Retinal pigment epithelial cell (primary cell): ENCODE measurements around the gene VWA3B.
A peak's percentile ranks its signal among the peaks of the same experiment; 100 is the strongest.

Source experiments
- DNase-seq: peaks from one replicate; pipeline ENCODE4 v3.0.0-alpha.2; 2010; ENCODE audit warnings: low read depth
- H3K4me3 ChIP-seq: 2 replicates; pipeline ENCODE4 v1.5.1; 2011; ENCODE audit warnings: mild to moderate bottlenecking, low read length, control low read depth, moderate library complexity
- TF ChIP-seq, protein P1 (sequence below): conservative IDR thresholded peaks from 2 replicates; pipeline ENCODE4 v1.5.1; 2011; ENCODE audit warnings: low read depth, low read length, control low read depth, inconsistent platforms

Gene VWA3B

DNA sequence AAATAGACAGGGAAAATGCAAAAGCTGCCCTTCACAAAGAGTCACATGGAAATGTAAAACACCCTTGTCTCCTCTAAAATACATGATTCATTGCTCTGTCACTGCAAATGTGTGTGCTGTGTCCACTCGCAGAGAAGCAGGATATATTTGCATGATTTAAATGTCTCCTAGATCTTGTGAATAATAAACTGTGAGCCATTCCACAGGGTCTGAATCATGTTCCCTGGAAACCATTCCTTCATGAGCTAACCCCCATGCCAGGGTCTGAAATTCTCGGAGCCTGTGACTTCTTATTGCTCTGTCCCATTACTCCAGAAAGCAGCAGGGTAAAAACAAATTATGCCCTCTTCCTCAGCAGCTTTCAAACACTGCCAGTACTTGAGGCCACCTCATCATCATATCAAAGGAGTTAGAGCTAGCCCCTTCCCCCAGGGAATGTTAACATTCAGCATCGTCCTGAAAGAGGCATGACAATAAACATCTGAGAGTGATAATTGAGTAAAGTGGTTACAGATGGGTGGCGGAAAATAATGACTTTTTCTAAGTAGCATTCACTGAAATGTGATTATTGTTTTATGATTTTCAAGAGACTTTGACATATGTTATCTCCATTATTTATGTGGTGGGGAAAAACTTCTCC is 247.6 kb downstream of the VWA3B start:
- TF ChIP-seq, protein P1, sequence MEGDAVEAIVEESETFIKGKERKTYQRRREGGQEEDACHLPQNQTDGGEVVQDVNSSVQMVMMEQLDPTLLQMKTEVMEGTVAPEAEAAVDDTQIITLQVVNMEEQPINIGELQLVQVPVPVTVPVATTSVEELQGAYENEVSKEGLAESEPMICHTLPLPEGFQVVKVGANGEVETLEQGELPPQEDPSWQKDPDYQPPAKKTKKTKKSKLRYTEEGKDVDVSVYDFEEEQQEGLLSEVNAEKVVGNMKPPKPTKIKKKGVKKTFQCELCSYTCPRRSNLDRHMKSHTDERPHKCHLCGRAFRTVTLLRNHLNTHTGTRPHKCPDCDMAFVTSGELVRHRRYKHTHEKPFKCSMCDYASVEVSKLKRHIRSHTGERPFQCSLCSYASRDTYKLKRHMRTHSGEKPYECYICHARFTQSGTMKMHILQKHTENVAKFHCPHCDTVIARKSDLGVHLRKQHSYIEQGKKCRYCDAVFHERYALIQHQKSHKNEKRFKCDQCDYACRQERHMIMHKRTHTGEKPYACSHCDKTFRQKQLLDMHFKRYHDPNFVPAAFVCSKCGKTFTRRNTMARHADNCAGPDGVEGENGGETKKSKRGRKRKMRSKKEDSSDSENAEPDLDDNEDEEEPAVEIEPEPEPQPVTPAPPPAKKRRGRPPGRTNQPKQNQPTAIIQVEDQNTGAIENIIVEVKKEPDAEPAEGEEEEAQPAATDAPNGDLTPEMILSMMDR = no peak
- DNase-seq = peak; percentile 70
- H3K4me3 ChIP-seq = no peak overlapping the region

DNA sequence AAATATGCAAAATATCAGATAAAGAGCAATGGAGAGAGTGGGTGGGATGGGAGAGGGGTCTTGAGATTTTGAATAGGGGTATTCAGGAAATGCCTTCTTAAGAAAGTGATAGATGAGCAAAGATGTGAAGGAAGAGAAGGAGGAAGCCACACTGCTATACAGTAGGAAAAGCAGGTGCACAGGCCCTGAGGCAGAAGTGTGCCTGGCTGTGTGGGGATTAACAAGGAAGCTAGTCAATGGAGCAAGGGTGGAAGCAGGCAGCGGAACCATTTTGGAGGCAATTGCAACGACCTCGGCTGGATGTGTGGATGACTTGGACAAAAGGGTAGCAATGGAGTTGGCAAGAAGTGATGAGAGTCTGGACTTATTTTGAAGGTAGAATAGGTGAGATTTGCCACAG is 248.3 kb downstream of the VWA3B start:
- no peak for DNase-seq
- TF ChIP-seq, protein P1 = no peak
- no peak overlapping the region for H3K4me3 ChIP-seq

DNA sequence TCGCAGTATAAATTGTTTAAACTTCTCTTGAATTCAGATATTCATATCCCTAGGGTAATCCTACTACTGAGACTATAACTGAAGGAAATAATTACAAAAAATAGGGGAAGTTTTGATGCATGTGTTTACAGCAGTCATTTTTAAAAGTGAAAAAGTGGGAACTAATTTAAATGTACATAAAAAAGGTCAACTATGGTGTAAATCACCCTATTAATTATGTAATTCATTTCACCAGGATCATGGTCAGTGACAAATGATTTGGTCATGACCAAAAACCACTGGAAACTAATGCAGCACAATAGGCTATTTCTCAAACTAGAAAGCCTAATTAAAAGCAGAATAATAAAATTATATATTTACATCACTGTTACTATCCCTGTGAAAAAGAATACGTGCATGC is 254.3 kb downstream of the VWA3B start:
- no peak for DNase-seq
- no peak overlapping the region for H3K4me3 ChIP-seq
- TF ChIP-seq, protein P1 = no peak

DNA sequence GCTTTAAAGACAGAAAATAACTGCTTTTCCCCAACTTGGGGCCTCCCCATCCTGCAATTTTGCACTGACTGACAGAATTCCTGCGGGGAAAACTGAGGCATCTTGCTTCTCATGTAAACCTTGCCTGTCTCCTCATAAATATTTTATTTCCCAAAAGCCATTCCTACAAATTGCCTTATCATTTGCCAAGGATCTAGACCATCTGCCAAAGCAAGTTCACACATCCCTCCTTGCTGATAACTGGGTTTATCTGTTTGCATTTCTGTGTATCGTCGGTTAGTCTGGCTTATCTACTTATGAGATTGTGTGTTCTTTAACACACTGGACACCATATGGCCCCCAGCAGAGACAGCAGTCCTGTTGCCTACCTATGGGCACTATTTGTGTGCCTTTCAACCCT is 256.3 kb downstream of the VWA3B start:
- no peak overlapping the region for H3K4me3 ChIP-seq
- no peak for DNase-seq
- TF ChIP-seq, protein P1 = no peak

DNA sequence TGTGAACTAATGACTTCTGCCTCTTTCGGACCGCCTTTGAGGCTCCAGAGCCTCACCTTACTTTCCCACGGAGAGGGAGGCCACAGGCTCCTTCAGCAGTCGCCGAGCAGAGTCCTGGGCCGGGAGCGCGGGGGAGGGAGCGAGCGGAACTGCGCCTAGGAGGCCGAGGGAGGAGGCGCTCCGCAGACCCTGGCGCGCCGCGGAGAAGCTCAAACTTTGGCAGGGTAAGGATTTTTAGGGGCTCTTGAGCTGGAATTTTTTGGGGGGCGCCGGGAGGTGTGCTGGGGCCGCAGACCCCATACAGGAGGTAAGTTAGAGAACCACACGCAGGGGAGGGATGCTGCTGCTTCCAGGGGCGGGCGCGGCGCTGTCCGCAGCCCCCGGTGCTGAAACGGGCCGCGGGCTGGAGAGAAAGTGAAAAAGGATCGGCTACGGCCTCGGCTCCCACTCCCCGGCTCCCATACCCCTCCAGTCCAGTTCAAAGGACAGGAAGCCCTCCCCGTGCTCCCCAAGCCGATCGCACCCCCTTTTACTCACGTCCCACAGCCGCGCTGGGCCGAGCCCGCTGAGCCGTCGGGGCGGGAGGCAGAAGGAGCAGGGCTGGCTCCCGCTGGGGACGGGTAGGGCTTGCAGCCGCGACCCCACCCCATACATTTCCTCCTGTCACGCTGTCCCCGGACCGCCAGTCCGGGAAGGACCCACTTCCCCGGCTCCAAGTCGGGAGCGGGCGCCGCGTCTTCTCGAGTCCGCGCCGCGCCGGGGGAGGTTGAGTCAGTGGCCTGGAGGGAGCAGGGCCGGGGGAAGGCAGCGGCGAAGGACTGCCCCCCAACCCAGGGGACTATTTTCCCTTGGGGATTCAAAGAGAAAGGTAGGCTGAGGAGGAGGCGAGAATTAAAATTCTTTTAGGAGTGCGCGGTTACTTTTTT is 259.6 kb downstream of the VWA3B start, which contains the start of gene CNGA3:
Gene CNGA3, plus strand, starts transcription at position 146 of the 926 bp plus-strand sequence. CDS start 23,520 bp downstream, outside the sequence.
- peak within 1 kb of the TSS; percentile 4 for H3K4me3 ChIP-seq
- DNase-seq = no peak
- TF ChIP-seq, protein P1 = no peak

DNA sequence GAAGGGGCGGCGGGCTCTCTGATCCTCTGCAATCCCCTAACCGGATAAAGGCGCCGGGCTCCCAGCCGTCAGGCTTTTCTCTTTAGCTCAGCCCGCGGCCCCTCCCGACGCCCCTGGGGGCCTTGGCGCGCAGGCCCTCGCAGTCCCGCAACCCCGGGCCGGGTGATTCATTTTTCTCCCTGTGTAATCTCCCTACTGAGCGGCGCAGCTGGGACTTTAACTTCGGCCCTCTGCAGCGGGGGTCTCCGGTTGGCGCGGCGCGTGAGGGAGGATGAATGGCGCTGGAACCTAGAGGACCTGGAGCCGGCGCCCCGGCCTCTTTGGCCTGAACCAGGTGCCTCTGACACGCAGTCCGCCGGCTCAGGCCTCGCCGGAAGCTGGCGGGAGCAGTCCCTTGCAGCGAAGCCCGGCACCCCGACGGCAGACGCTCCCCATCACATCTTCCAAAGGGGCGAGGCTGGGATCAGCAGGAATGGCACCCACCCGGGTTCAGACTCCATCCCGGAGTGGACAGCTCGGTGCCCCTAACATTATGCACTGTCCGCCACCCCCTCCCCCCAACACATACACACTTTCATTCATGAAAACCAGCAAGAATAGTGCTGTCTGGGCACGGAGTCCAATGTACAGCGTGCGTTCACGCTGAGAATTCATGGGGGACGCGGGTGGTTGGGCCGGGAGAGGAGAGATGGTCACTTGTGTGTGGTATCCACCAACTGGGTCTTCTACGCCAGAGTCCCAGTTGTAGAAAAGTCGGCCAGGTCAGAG is 260.5 kb downstream of the VWA3B start:
- TF ChIP-seq, protein P1 = no peak
- no peak overlapping the region for H3K4me3 ChIP-seq
- DNase-seq = no peak
